Common myeloid progenitor, CD34-positive (primary cell): Measurements from ENCODE around the gene ZNF221.

Experiments
- CTCF ChIA-PET: fragments of 350-600 bp; sonication (Branson Sonifier 250); formaldehyde crosslinking; loops from one replicate; lab custom pipeline; 2021; ENCODE audit warnings: antibody characterized with exemption; lab: Charles Lee
- POLR2A ChIA-PET: fragments of 350-600 bp; sonication (Branson Sonifier 250); formaldehyde crosslinking; loops from one replicate; lab custom pipeline; 2021; ENCODE audit warnings: antibody characterized with exemption; lab: Charles Lee
- DNase-seq, 3 donors: peaks; one replicate each; pipeline versions ENCODE4 v3.0.0 to v3.0.0-alpha.2; 2013
- H3K27ac ChIP-seq, 2 experiments: 1 replicate in 1 of 2; 2 replicates in 1 of 2; pipeline ENCODE4 v1.7.0; 2013; ENCODE audit warnings: inconsistent platforms in 2 of 2, low read length in 2 of 2, mild to moderate bottlenecking in 2 of 2, low read depth in 1 of 2, moderate library complexity in 1 of 2; ENCODE audit not compliant: severe bottlenecking in 2 of 2, insufficient read depth in 1 of 2, poor library complexity in 1 of 2
- H3K27me3 ChIP-seq, 5 experiments: replicated peaks in 2 of 5; 1 replicate in 3 of 5; 2 replicates in 2 of 5; pipeline versions ENCODE4 v1.6.1 to v1.7.0; 2013; ENCODE audit warnings: low read length in 4 of 5, mild to moderate bottlenecking in 2 of 5, moderate library complexity in 2 of 5, inconsistent platforms in 1 of 5; ENCODE audit not compliant: insufficient read depth in 5 of 5, control insufficient read depth in 4 of 5
- H3K36me3 ChIP-seq, 4 experiments: 1 replicate in 2 of 4; 2 replicates in 2 of 4; pipeline versions ENCODE4 v1.6.1 to v1.7.0; 2013; ENCODE audit warnings: low read length in 3 of 4, control low read depth in 1 of 4, mild to moderate bottlenecking in 1 of 4; ENCODE audit not compliant: control insufficient read depth in 4 of 4, insufficient read depth in 4 of 4
- H3K4me1 ChIP-seq, 4 experiments: 1 replicate in 3 of 4; 2 replicates in 1 of 4; pipeline versions ENCODE4 v1.6.1 to v1.7.1; 2013; ENCODE audit warnings: low read length in 3 of 4, mild to moderate bottlenecking in 3 of 4, control low read depth in 1 of 4, inconsistent platforms in 1 of 4, moderate library complexity in 1 of 4; ENCODE audit not compliant: control insufficient read depth in 4 of 4, insufficient read depth in 4 of 4; ENCODE audit errors: control extremely low read depth in 1 of 4
- H3K4me3 ChIP-seq, 7 experiments: 1 replicate in 4 of 7; 2 replicates in 3 of 7; pipeline versions ENCODE4 v1.5.1 to v1.7.0; 2013; ENCODE audit warnings: mild to moderate bottlenecking in 7 of 7, low read length in 6 of 7, moderate library complexity in 6 of 7, inconsistent platforms in 2 of 7, low read depth in 2 of 7, control low read depth in 1 of 7; ENCODE audit not compliant: insufficient read depth in 4 of 7, control insufficient read depth in 1 of 7; ENCODE audit errors: extremely low read depth in 1 of 7
- H3K9me3 ChIP-seq, 5 experiments: 1 replicate in 4 of 5; 2 replicates in 1 of 5; pipeline versions ENCODE4 v1.6.1 to v1.7.1; 2013; ENCODE audit warnings: low read length in 4 of 5, mild to moderate bottlenecking in 2 of 5, inconsistent platforms in 1 of 5, low read depth in 1 of 5, moderate library complexity in 1 of 5; ENCODE audit not compliant: control insufficient read depth in 4 of 5, insufficient read depth in 2 of 5; ENCODE audit errors: control extremely low read depth in 1 of 5
- WGBS: methylation state at CpG from one replicate; pipeline ENCODE4 v1.1.5; 2013; ENCODE audit not compliant: insufficient coverage; 5-methylcytosine and 5-hydroxymethylcytosine counted together

Gene ZNF221

GRCh38 chr19:43910884-43911283, 40.1 kb upstream of the ZNF221 start:
- POLR2A ChIA-PET = no interaction called here
- Histone ChIP-seq H3K4me3 (no peak overlapping the region), H3K27ac (no peak overlapping the region), H3K27me3 (no peaks in the 10 kb centered on the region), H3K9me3 (peaks cover 25 to 93% (median 52%) of the 10 kb centered on the region in 5 experiments), H3K36me3 (peaks cover 23 to 38% (median 29%) of the 10 kb centered on the region in 4 experiments), H3K4me1 (no peaks in the 10 kb centered on the region)
- CTCF ChIA-PET = no interaction called here
- no peak for DNase-seq

- H3K27me3 ChIP-seq = no peaks in the 10 kb centered on the region
- WGBS = 100% methylated on average over 5 of the region's 7 CpGs
- no peak for DNase-seq
- POLR2A ChIA-PET = no interaction called here
- CTCF ChIA-PET = no interaction called here
- H3K4me3 ChIP-seq = peak overlapping the region in 1 of 7 experiments; percentile 1
- no peaks in the 10 kb centered on the region for H3K4me1 ChIP-seq
- peaks cover 35 to 63% (median 52%) of the 10 kb centered on the region in 4 experiments for H3K36me3 ChIP-seq
- H3K9me3 ChIP-seq = peaks cover 26 to 94% (median 61%) of the 10 kb centered on the region in 5 experiments
- H3K27ac ChIP-seq = no peak overlapping the region
Measured at GRCh38 chr19:43913383-43913782, 37.6 kb upstream of the ZNF221 start.

- no peaks in the 10 kb centered on the region for H3K27me3 ChIP-seq
- H3K36me3 ChIP-seq = peaks cover 42 to 69% (median 59%) of the 10 kb centered on the region in 4 experiments
- H3K4me1 ChIP-seq = no peaks in the 10 kb centered on the region
- peaks cover 26 to 94% (median 59%) of the 10 kb centered on the region in 5 experiments for H3K9me3 ChIP-seq
- peak overlapping the region in 1 of 7 experiments; percentile 1 for H3K4me3 ChIP-seq
- CTCF ChIA-PET = interaction anchor here (1.1 kb wide), 1 partner anchor 89 kb away, joined by 3 read pairs; no protein-coding TSS in a partner anchor
- POLR2A ChIA-PET = no interaction called here
- 93% methylated on average over 3 of the region's 3 CpGs for WGBS
- H3K27ac ChIP-seq = no peak overlapping the region
- no peak for DNase-seq
Measured at GRCh38 chr19:43914051-43914450, 37.0 kb upstream of the ZNF221 start.

- no peak for DNase-seq
- ChIA-PET CTCF (no interaction called here), POLR2A (no interaction called here)
- Histone ChIP-seq H3K4me3 (no peak overlapping the region), H3K27ac (no peak overlapping the region), H3K27me3 (no peaks in the 10 kb centered on the region), H3K9me3 (peaks cover 4 to 80% (median 40%) of the 10 kb centered on the region in 5 experiments), H3K36me3 (peaks cover 52 to 100% (median 84%) of the 10 kb centered on the region in 4 experiments), H3K4me1 (no peaks in the 10 kb centered on the region)
Measured at GRCh38 chr19:43923875-43924274, 27.2 kb upstream of the ZNF221 start.

- DNase-seq = no peak
- Histone ChIP-seq H3K27me3 (no peaks in the 10 kb centered on the region), H3K27ac (no peak overlapping the region), H3K4me1 (peaks cover 0 to 2% (median 1%) of the 10 kb centered on the region in 4 experiments), H3K4me3 (no peak overlapping the region), H3K9me3 (peaks cover 4 to 49% (median 28%) of the 10 kb centered on the region in 5 experiments), H3K36me3 (peaks cover 42 to 90% (median 79%) of the 10 kb centered on the region in 4 experiments)
- ChIA-PET CTCF (no interaction called here), POLR2A (no interaction called here)
- WGBS = 100% methylated on average over 4 of the region's 5 CpGs
Measured at GRCh38 chr19:43928820-43929219, 22.2 kb upstream of the ZNF221 start.

- peak overlapping the region; percentile 80 to 89 for H3K27ac ChIP-seq
- H3K27me3 ChIP-seq = no peaks in the 10 kb centered on the region
- H3K4me3 ChIP-seq = peak overlapping the region; percentile 61 to 98 (median 94)
- ChIA-PET CTCF (interaction anchor here (1.2 kb wide), 1 partner anchor 17 kb away, joined by 5 read pairs; the partner anchor contains the start of gene ZNF221), POLR2A (interaction anchor here (1.3 kb wide), 1 partner anchor 19 kb away, joined by 3 read pairs; no protein-coding TSS in a partner anchor)
- H3K9me3 ChIP-seq = peaks cover 2 to 11% (median 8%) of the 10 kb centered on the region in 5 experiments
- H3K4me1 ChIP-seq = peaks cover 8 to 15% (median 12%) of the 10 kb centered on the region in 4 experiments
- H3K36me3 ChIP-seq = peaks cover 13 to 35% (median 31%) of the 10 kb centered on the region in 4 experiments
- WGBS = 33% methylated on average over 1 of the region's 15 CpGs
- no peak for DNase-seq
Measured at GRCh38 chr19:43934055-43934984, 16.7 kb upstream of the ZNF221 start.
